CD14-positive monocyte (primary cell): ENCODE measurements around the gene TFEC. TPM values are rescaled to one million over a fixed set of nuclear protein-coding genes. Genes with fewer than 3 reads are reported as not detected.

Experiments used
- DNase-seq, 3 donors: peaks; one replicate each; pipeline ENCODE4 v3.0.0-alpha.2; 2011 to 2022
- H2AFZ ChIP-seq: 2 replicates; pipeline ENCODE4 v1.6.0; 2012; ENCODE audit warnings: mild to moderate bottlenecking, low read depth, low read length, inconsistent platforms; ENCODE audit not compliant: insufficient read depth, poor library complexity, severe bottlenecking
- H3K27ac ChIP-seq, 2 donors: 1 replicate in 1 of 2; 2 replicates in 1 of 2; pipeline ENCODE4 v1.5.1; 2012 to 2013; ENCODE audit warnings: low read length in 2 of 2, control low read depth in 1 of 2, inconsistent platforms in 1 of 2, low read depth in 1 of 2, mild to moderate bottlenecking in 1 of 2
- H3K27me3 ChIP-seq, 2 donors: one replicate each; pipeline versions ENCODE4 v1.6.0 to v1.6.1; 2011 to 2013; ENCODE audit warnings: low read length in 2 of 2; ENCODE audit not compliant: control insufficient read depth in 2 of 2, insufficient read depth in 2 of 2
- H3K36me3 ChIP-seq, 2 donors: replicated peaks in 1 of 2; 1 replicate in 1 of 2; 2 replicates in 1 of 2; pipeline versions ENCODE4 v1.5.1 to v1.6.1; 2012 to 2013; ENCODE audit warnings: low read length in 2 of 2, control low read depth in 1 of 2, inconsistent platforms in 1 of 2, mild to moderate bottlenecking in 1 of 2; ENCODE audit not compliant: insufficient read depth in 2 of 2, control insufficient read depth in 1 of 2
- H3K4me1 ChIP-seq, 2 donors: 1 replicate in 1 of 2; 2 replicates in 1 of 2; pipeline versions ENCODE4 v1.5.1 to v1.6.1; 2012 to 2013; ENCODE audit warnings: low read length in 2 of 2, control low read depth in 1 of 2, inconsistent platforms in 1 of 2, mild to moderate bottlenecking in 1 of 2, moderate library complexity in 1 of 2; ENCODE audit not compliant: insufficient read depth in 2 of 2, control insufficient read depth in 1 of 2
- H3K4me2 ChIP-seq: replicated peaks from 2 replicates; pipeline ENCODE3; 2012; ENCODE audit warnings: low read length, moderate library complexity, mild to moderate bottlenecking; ENCODE audit not compliant: poor library complexity, severe bottlenecking; ENCODE audit errors: extremely low read depth
- H3K4me3 ChIP-seq, 3 experiments: fragments of 200-600 bp in 1 of 3; sonication (generic) in 1 of 3; replicated peaks in 1 of 3; 1 replicate in 2 of 3; 2 replicates in 1 of 3; pipeline ENCODE4 v1.5.1; 2011 to 2013; ENCODE audit warnings: low read length in 3 of 3, mild to moderate bottlenecking in 3 of 3, control low read depth in 2 of 3, low read depth in 2 of 3, inconsistent platforms in 1 of 3, moderate library complexity in 1 of 3
- H3K79me2 ChIP-seq: 2 replicates; pipeline ENCODE4 v1.6.0; 2012; ENCODE audit warnings: mild to moderate bottlenecking, control low read depth, inconsistent platforms, low read length, moderate library complexity; ENCODE audit not compliant: insufficient read depth
- H3K9ac ChIP-seq: 2 replicates; pipeline ENCODE4 v1.6.0; 2017; ENCODE audit warnings: low read length, mild to moderate bottlenecking; ENCODE audit not compliant: insufficient read depth, poor library complexity, severe bottlenecking
- H3K9me3 ChIP-seq, 2 donors: replicated peaks in 1 of 2; 1 replicate in 1 of 2; 2 replicates in 1 of 2; pipeline versions ENCODE4 v1.5.1 to v1.6.1; 2012 to 2013; ENCODE audit warnings: low read length in 2 of 2, control low read depth in 1 of 2; ENCODE audit not compliant: control insufficient read depth in 1 of 2, insufficient read depth in 1 of 2
- H4K20me1 ChIP-seq: 2 replicates; pipeline ENCODE4 v1.6.0; 2012; ENCODE audit warnings: mild to moderate bottlenecking, low read length, control low read depth, moderate library complexity; ENCODE audit not compliant: insufficient read depth
- H3K27ac Mint-ChIP-seq, 7 donors: one replicate each; pipeline ENCODE4 v1.8.0; 2020; ENCODE audit warnings: mild to moderate bottlenecking in 7 of 7, mixed read lengths in 7 of 7, moderate library complexity in 6 of 7, inconsistent platforms in 2 of 7
- H3K27me3 Mint-ChIP-seq, 3 donors: one replicate each; pipeline ENCODE4 v1.8.0; 2021 to 2022; ENCODE audit warnings: low read depth in 3 of 3, mild to moderate bottlenecking in 3 of 3, mixed read lengths in 3 of 3, moderate library complexity in 3 of 3, inconsistent platforms in 1 of 3
- H3K36me3 Mint-ChIP-seq, 2 donors: one replicate each; pipeline ENCODE4 v1.8.0; 2020; ENCODE audit warnings: mixed read lengths in 2 of 2, inconsistent platforms in 1 of 2, mild to moderate bottlenecking in 1 of 2
- H3K4me1 Mint-ChIP-seq: one replicate; pipeline ENCODE4 v1.8.0; 2020; ENCODE audit warnings: mild to moderate bottlenecking, mixed read lengths
- H3K4me3 Mint-ChIP-seq, 2 donors: one replicate each; pipeline ENCODE4 v1.8.0; 2020; ENCODE audit warnings: mild to moderate bottlenecking in 2 of 2, mixed read lengths in 2 of 2, moderate library complexity in 1 of 2
- H3K9me3 Mint-ChIP-seq, 7 donors: one replicate each; pipeline ENCODE4 v1.8.0; 2020 to 2022; ENCODE audit warnings: mixed read lengths in 7 of 7, mild to moderate bottlenecking in 6 of 7, moderate library complexity in 6 of 7, inconsistent platforms in 2 of 7
- WGBS: methylation state at CpG from one replicate; pipeline ENCODE4 v1.1.5; 2013; ENCODE audit warnings: missing lambda C conversion rate; ENCODE audit not compliant: insufficient coverage; 5-methylcytosine and 5-hydroxymethylcytosine counted together
- intact Hi-C, 2 donors: fragments of 100-400 bp; cut with micrococcal nuclease; formaldehyde crosslinking; loops; one replicate each; pipeline versions ENCODE4 v1.15.0 to v1.15.1; 2023
- polyA plus RNA-seq, 3 donors: library from polyadenylated mRNA; depleted of rRNA in 1 of 3; unstranded in 2 of 3; stranded (reverse) in 1 of 3; fragments of 300-500 nt in 2 of 3; fragments of >200 nt in 1 of 3; fragmentation: Illumina TruSeq in 2 of 3; gene quantifications; 1 replicate in 2 of 3; 2 replicates in 1 of 3; pipeline ENCODE4 v1.2.3, GENCODE V29; 2012 to 2021
- TF ChIP-seq, protein P1 (sequence below): fragments of 200-600 bp; IDR thresholded peaks from one replicate; pipeline ENCODE4 v1.8.0; 2022; ENCODE audit warnings: antibody characterized with exemption, mild to moderate bottlenecking

Gene TFEC
- polyA plus RNA-seq, 3 donors: 13.3 to 55.9 (median 17.4) TPM

DNA sequence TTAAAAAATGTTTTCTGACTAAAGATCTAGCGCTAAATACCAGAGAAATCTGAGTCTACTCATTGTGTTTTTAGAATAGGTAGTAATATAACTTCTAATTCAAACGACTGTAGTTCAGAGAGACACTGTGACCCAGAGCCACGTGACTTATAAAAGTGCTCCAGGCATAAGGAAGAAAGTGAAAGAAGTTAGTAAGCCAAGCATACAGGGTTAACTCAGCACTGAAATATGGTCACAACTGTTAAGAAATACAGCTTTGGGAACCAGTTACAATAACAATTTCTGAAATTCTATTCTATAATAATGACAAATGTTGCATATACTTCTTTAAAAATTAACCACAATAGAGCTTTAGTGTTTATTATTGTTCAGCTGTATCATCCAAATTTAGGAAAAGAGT lies 119.1 kb downstream of the TFEC start:
- DNase-seq: peak in 1 of 3 donors; percentile 18
- H2AFZ ChIP-seq: no peak overlapping the region
- no CpG with 5 or more reads among the region's 3 CpGs for WGBS
- Mint-ChIP-seq H3K4me1 (peaks cover 14% of the 10 kb centered on the region), H3K9me3 (no peaks in the 10 kb centered on the region), H3K27me3 (peaks cover 2 to 3% (median 3%) of the 10 kb centered on the region in 3 donors), H3K4me3 (peak overlapping the region in 1 of 2 donors; percentile 24), H3K36me3 (no peaks in the 10 kb centered on the region), H3K27ac (no peak overlapping the region)
- no peaks in the 10 kb centered on the region for H4K20me1 ChIP-seq
- H3K4me1 ChIP-seq: peaks cover 6 to 13% of the 10 kb centered on the region in 2 donors
- H3K79me2 ChIP-seq: no peaks in the 10 kb centered on the region
- H3K4me3 ChIP-seq: no peak overlapping the region
- H3K4me2 ChIP-seq: no peak overlapping the region
- H3K36me3 ChIP-seq: no peaks in the 10 kb centered on the region
- H3K9ac ChIP-seq: no peak overlapping the region
- H3K27ac ChIP-seq: no peak overlapping the region
- no peaks in the 10 kb centered on the region for H3K27me3 ChIP-seq
- intact Hi-C loops: no loop called here
- no peaks in the 10 kb centered on the region for H3K9me3 ChIP-seq
- TF ChIP-seq, protein P1, sequence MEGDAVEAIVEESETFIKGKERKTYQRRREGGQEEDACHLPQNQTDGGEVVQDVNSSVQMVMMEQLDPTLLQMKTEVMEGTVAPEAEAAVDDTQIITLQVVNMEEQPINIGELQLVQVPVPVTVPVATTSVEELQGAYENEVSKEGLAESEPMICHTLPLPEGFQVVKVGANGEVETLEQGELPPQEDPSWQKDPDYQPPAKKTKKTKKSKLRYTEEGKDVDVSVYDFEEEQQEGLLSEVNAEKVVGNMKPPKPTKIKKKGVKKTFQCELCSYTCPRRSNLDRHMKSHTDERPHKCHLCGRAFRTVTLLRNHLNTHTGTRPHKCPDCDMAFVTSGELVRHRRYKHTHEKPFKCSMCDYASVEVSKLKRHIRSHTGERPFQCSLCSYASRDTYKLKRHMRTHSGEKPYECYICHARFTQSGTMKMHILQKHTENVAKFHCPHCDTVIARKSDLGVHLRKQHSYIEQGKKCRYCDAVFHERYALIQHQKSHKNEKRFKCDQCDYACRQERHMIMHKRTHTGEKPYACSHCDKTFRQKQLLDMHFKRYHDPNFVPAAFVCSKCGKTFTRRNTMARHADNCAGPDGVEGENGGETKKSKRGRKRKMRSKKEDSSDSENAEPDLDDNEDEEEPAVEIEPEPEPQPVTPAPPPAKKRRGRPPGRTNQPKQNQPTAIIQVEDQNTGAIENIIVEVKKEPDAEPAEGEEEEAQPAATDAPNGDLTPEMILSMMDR: no peak

DNA sequence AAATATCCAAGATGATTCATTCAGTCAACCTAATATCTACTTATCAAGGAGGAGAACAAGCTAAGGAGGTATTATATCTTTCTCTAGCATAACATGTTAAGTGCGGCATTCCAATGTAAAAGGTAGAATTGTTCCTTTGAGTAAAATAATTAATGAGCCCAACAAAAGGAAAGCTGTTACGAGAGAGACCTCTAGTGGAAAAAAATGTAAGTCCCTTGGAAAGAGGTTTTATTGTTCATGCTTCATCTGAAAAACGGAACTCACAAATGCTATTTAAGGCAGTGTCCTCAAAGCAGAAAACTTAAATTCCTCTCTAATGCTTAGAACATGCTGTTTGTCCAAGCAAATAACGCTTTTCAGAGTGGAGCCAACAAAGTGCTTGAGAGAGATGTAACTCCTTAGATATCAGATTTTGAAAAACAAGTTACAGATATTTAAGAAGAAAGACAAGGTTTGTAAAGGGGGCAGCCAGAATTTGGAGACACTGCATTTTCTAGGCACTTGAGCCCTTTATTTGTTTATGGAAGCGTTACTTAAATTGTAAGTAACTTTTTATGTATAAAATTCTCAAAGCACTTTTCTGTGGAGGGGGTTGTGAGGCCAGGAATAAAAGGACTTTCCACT lies 119.9 kb downstream of the TFEC start:
- Mint-ChIP-seq H3K4me1 (peaks cover 14% of the 10 kb centered on the region), H3K4me3 (no peak overlapping the region), H3K9me3 (no peaks in the 10 kb centered on the region), H3K27me3 (peaks cover 3 to 5% (median 3%) of the 10 kb centered on the region in 3 donors), H3K27ac (no peak overlapping the region), H3K36me3 (no peaks in the 10 kb centered on the region)
- peak; percentile 14 to 34 (median 20) for DNase-seq
- Histone ChIP-seq H3K4me2 (no peak overlapping the region), H3K27ac (no peak overlapping the region), H3K9ac (no peak overlapping the region), H3K36me3 (no peaks in the 10 kb centered on the region), H3K79me2 (no peaks in the 10 kb centered on the region), H3K27me3 (no peaks in the 10 kb centered on the region), H3K9me3 (no peaks in the 10 kb centered on the region), H3K4me3 (no peak overlapping the region), H4K20me1 (no peaks in the 10 kb centered on the region), H2AFZ (no peak overlapping the region), H3K4me1 (peaks cover 6 to 13% of the 10 kb centered on the region in 2 donors)
- intact Hi-C loops: no loop called here
- TF ChIP-seq, protein P1: peak; percentile 73
- no CpG with 5 or more reads among the region's 5 CpGs for WGBS
